LNCAP (cell line): ENCODE data around the gene XIST.

Source experiments
- CTCF ChIP-seq: fragments of 450-650 bp; IDR thresholded peaks from 2 replicates; pipeline ENCODE4 v1.5.1; 2017; ENCODE audit warnings: mild to moderate bottlenecking

XIST gene

DNA sequence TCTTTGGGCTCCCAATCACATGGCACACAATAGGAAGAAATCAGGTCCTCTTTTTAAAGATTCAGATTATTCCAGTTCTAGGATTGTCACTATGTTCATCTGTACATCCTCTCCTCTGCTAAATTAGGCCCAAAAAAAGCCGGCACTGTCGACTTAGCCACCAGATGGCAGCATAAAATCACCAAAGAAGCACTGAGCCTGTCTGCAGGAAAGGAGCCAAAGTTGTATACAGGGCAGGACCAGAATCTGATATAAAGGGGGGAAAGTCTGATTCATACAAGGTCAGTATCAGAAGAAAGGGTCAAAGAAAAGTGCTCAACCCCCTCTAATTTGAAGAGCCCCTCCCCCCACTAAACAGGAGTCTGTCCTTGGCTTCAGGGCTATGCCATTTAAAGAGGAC lies 3.0 kb upstream of the XIST start:
- TF ChIP-seq CTCF, result peak; percentile 58

DNA sequence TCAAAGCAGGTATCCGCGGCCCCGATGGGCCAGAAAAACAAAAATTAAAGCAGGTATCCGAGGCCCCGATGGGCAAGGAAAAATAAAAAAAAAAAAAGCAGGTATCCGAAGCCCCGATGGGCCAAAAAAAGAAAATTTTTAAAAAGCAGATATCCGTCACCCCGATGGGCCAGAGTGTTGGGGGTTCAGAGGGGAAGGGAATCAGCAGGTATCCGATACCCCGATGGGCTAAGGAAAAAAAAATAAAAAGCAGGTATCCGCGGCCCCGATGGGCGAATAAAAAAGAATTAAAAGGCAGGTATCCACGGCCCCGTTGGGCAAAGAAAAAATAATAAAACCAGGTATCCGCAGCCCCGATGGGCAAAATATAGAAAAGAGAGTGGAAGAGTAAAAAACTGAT lies 492 bp downstream of the XIST start:
- TF ChIP-seq CTCF, result no peak

GRCh38 chrX:73851014-73852009 lies 1.2 kb downstream of the XIST start:
- no peak for TF ChIP-seq CTCF

GRCh38 chrX:73850124-73851013 lies 2.1 kb downstream of the XIST start:
- TF ChIP-seq CTCF, result peak; percentile 29; the same call in 1 of the 2 replicates

- TF ChIP-seq CTCF, result no peak
Observed at GRCh38 chrX:73849073-73849472, 3.4 kb downstream of the XIST start.

DNA sequence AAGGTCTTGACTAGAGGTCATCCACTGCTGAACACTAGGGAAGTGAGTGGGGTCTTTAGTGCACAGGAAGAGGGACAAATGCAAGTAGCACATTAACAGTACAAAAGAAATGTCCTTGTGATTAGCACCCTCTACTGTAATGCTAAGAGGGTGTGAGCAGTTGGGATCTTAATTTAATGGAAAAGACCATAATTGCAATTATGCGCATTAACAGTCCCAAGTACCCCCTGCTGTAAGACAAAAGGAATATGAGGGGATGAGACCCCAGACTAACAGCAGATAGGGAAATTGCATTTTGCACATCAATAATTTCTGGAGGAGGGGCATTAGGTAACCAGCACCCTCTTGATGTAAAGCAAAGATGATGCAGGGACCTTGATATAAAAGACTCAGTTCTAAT lies 4.5 kb downstream of the XIST start:
- no peak for TF ChIP-seq CTCF

- TF ChIP-seq CTCF, result no peak
Observed at GRCh38 chrX:73847100-73847499, 5.4 kb downstream of the XIST start.
